ENCODE results near the gene USP28.
"Not testable (repeated sequence)": the region's sequence is repeated elsewhere in the genome, so short reads cannot be mapped to it uniquely, and the experiment has no call there.

USP28 gene, protein sequence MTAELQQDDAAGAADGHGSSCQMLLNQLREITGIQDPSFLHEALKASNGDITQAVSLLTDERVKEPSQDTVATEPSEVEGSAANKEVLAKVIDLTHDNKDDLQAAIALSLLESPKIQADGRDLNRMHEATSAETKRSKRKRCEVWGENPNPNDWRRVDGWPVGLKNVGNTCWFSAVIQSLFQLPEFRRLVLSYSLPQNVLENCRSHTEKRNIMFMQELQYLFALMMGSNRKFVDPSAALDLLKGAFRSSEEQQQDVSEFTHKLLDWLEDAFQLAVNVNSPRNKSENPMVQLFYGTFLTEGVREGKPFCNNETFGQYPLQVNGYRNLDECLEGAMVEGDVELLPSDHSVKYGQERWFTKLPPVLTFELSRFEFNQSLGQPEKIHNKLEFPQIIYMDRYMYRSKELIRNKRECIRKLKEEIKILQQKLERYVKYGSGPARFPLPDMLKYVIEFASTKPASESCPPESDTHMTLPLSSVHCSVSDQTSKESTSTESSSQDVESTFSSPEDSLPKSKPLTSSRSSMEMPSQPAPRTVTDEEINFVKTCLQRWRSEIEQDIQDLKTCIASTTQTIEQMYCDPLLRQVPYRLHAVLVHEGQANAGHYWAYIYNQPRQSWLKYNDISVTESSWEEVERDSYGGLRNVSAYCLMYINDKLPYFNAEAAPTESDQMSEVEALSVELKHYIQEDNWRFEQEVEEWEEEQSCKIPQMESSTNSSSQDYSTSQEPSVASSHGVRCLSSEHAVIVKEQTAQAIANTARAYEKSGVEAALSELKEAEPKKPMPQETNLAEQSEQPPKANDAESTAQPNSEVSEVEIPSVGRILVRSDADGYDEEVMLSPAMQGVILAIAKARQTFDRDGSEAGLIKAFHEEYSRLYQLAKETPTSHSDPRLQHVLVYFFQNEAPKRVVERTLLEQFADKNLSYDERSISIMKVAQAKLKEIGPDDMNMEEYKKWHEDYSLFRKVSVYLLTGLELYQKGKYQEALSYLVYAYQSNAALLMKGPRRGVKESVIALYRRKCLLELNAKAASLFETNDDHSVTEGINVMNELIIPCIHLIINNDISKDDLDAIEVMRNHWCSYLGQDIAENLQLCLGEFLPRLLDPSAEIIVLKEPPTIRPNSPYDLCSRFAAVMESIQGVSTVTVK

GRCh38 chr11:113875234-113876073 lies at the start of gene USP28:
Gene USP28 (minus strand): TSS chr11:113875572. CDS start chr11:113875501, 71 bp downstream.
- peak; percentile 50 to 78 for DNase-seq (ENCODE audit: low read depth in 2 of 2)

DNA sequence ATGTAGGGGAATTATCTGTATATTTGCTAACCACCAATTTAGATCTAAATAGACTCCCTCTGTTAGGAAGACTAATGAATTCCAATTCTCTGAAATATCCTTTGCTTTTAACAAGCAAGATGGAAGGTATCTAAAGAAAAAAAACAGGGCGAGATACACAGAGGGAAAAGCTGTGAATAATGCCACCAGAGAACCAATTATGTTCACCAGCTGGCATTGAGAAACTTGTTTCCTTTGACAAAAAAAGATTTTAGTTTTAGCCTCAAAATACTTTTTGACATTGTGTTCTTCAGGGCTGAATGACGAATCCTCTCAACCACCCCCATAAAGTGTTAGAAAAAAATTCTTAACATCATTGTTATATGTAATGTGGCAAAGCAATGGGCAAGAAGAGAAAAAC lies 48.2 kb upstream of the USP28 start:
- no peak for DNase-seq (ENCODE audit: low read depth in 2 of 2)

DNA sequence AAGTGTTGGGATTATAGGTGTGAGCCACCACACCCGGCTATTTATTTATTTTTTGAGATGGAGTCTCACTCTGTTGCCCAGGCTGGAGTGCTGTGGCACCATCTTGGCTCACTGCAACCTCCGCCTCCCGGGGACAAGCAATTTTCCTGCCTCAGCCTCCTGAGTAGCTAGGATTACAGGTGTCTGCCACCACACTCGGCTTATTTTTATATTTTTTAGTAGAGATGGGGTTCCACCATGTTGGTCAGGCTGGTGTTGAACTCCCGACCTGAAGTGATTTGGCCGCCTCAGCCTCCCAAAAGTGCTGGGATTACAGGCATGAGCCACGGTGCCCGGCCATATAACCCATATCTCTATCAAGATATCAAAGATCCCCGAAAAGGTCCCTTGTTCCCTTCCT lies 36.1 kb upstream of the USP28 start:
- not testable (repeated sequence) for DNase-seq (ENCODE audit: low read depth in 2 of 2)

DNA sequence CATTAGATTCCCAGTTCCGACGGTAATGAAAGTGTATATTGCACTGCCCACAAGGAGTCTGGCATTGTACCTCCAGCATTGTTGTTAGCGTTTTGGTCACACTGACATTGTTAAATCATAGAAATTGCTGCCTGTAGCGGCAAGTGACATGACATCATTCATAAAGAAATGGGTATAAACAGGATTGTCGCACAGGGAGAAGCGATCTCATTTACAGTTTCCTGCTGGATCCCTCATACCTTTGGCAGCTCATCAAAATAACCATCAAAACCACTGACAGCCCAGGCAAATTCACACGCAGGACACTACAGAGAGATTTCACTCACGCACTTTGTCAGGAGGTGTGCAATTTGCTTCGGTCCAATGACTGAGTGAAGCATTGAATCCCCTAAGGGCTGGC lies 32.7 kb upstream of the USP28 start:
- DNase-seq (ENCODE audit: low read depth in 2 of 2) = no peak

- DNase-seq (ENCODE audit: low read depth in 2 of 2) = no peak
Observed at GRCh38 chr11:113907681-113908080, 32.3 kb upstream of the USP28 start.

- DNase-seq (ENCODE audit: low read depth in 2 of 2) = no peak
Observed at GRCh38 chr11:113907152-113907551, 31.8 kb upstream of the USP28 start.

GRCh38 chr11:113906516-113906915 lies 31.1 kb upstream of the USP28 start:
- DNase-seq (ENCODE audit: low read depth in 2 of 2) = no peak

GRCh38 chr11:113906038-113906437 lies 30.7 kb upstream of the USP28 start:
- DNase-seq (ENCODE audit: low read depth in 2 of 2) = no peak

- no peak for DNase-seq (ENCODE audit: low read depth in 2 of 2)
Observed at GRCh38 chr11:113904379-113905101, 29.2 kb upstream of the USP28 start, which contains the start of gene HTR3B. Gene HTR3B (plus strand): TSS chr11:113904796. CDS start chr11:113904934, 138 bp downstream.

DNA sequence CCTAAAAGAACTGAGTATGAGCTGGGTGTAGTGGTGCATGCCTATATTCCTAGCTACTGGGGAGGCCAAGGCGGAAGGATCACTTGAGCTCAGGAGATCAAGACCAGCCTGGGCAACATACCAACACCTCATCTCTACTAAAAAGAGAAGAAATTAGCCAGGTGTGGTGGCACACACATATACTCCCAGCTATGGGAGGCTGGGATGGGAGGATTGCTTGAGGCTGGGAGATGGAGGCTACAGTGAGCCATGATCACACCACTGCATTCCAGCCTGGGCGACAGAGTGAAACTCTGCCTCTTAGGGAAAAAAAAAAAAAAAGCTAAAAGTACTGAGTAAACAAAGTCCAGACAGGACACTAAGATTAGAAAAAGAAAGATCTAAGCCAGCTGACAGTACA lies 25.8 kb upstream of the USP28 start:
- DNase-seq (ENCODE audit: low read depth in 2 of 2) = no peak

GRCh38 chr11:113896156-113896879 lies 20.9 kb upstream of the USP28 start:
- DNase-seq (ENCODE audit: low read depth in 2 of 2) = no peak

- DNase-seq (ENCODE audit: low read depth in 2 of 2) = no peak
Observed at GRCh38 chr11:113895367-113896155, 20.2 kb upstream of the USP28 start.

DNA sequence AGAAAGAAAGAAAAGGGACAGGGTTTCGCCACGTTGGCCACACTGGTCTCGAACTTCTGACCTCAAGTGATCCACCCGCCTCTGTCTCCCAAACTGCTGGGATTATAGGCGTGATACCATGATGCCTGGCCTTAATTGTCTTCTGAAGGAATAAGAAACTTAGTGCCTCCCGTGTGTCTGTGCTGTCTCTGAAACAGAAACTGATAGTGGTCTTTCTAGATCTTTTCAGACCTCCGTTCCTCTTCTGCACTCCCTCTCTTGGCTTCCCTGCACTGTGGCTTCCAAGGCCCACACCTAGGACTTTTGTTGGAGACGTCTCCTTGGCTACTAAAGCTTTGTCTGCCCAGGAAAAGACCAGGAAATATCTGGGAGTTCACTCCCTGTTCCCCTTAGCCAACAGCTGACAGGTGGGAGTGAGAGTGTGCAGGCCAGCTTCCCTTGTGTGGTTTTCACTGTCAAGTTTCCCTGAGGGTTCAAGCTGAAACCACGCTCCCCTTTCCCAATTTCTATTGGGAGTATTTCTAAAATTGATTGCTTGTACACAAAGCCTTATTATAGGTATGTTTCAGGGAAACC lies 19.1 kb upstream of the USP28 start:
- DNase-seq (ENCODE audit: low read depth in 2 of 2) = no peak

DNA sequence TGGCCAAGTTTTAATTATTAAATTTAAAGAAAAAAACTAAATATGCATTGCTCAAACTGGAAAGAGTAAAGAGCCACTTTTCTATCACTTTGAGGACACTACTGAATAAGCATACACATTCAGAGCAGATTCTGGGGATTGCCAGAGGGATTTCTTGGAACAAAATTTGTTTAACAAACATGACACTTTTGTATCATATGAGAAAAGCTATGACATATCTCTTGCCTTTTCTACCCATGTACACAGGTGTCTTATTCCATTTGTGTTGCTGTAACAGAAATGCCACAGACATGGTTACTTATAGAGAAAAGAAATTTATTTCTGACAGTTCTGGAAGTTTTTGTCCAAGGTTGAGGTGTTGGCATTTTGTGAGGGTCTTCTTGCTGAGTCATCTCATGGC lies 13.5 kb upstream of the USP28 start:
- DNase-seq (ENCODE audit: low read depth in 2 of 2) = no peak

DNA sequence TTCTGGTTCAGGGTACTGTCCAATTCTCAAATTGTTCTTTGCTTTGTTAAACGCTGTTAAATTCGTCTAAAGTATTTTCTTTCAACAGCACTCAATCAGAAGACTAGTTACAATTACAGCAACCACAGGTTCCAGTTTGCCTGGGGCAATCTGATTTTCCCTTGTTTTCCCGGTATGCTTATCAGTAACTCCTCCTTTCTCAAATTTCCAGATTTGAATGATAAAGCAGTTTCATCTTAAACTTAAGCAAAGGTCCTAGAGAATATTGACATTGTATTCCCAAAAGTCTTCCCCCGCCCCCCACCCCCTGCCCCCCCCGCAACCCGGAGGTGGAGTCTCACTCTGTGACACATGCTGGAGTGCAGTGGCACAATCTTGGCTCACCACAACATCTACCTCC lies 10.5 kb upstream of the USP28 start:
- no peak for DNase-seq (ENCODE audit: low read depth in 2 of 2)

DNA sequence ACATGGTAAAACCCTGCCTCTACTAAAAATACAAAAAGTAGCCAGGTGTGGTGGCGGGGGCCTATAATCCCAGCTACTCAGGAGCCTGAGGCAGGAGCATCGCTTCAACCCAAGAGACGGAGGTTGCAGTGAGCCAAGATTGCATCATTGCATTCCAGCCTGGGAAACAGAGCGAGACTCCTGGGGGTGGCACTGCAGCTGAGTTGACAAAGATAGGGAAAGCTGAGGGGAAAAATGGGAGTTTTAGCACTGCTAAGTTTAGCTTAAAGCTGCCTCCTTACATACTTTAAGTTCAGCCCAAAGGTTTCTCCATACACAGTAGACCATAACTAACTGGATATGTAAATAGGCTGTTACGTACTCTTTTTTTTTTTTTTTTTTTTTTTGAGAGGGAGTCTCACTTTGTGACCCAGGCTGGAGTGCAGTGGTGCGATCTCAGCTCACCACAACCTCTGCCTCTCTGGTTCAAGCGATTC lies 9.0 kb upstream of the USP28 start:
- no peak for DNase-seq (ENCODE audit: low read depth in 2 of 2)

GRCh38 chr11:113881856-113882255 lies 6.5 kb upstream of the USP28 start:
- no peak for DNase-seq (ENCODE audit: low read depth in 2 of 2)

DNA sequence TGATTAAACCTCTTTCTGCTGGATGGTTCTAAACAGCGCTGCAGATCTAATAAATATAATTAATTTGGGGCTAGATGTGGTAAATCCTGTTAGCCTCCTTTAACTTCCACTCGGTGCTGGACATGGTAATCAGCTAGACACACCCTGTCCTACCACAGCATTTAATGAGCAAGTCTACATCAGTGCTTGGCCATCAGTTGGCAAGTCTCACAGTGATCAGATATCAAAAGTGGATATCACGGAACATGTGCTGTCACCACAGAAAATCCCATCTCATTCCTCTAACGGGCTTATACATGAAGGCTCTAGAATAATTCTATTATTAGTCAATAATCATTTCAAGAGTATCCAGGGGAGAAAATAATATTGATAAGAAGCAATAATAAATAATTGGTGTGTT lies 5.6 kb upstream of the USP28 start:
- no peak for DNase-seq (ENCODE audit: low read depth in 2 of 2)

DNA sequence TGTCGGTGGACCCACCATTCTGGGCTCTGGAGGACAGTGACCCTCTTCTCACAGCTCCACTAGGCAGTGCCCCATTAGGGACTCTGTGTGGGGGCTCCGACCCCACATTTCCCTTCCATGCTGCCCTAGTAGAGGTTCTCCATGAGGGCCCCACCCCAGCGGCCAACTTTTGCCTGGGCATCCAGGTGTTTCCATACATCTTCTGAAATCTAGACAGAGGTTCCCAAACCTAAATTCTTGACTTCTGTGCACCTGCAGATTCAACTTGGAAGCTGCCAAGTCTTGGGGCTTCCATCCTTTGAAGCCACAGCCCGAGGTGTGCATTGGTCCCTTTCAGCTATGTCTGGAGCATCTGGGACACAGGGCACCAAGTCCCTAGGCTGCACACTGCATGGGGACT lies 4.1 kb upstream of the USP28 start:
- not testable (repeated sequence) for DNase-seq (ENCODE audit: low read depth in 2 of 2)

All from stimulated activated CD8-positive, alpha-beta memory T cell treated with anti-CD3 and anti-CD28 coated beads, Interleukin-7, amount 100 ng/mL, for 4 hours (primary cell).